Measurements from ENCODE around the gene APOL2.

GRCh38 chr22:36213586-36213985 lies 25.7 kb downstream of the APOL2 start:
- TF ChIP-seq CTCF (IDR thresholded peaks at IDR 0.05): no peak
- TF ChIP-seq POLR2A (IDR thresholded peaks at IDR 0.05): no peak
- TF ChIP-seq POLR2AphosphoS5 (IDR thresholded peaks at IDR 0.05): no peak

All from suprapubic skin (tissue), 4 donors.